Measurements from ENCODE around the gene POLR3K.

Gene POLR3K

DNA sequence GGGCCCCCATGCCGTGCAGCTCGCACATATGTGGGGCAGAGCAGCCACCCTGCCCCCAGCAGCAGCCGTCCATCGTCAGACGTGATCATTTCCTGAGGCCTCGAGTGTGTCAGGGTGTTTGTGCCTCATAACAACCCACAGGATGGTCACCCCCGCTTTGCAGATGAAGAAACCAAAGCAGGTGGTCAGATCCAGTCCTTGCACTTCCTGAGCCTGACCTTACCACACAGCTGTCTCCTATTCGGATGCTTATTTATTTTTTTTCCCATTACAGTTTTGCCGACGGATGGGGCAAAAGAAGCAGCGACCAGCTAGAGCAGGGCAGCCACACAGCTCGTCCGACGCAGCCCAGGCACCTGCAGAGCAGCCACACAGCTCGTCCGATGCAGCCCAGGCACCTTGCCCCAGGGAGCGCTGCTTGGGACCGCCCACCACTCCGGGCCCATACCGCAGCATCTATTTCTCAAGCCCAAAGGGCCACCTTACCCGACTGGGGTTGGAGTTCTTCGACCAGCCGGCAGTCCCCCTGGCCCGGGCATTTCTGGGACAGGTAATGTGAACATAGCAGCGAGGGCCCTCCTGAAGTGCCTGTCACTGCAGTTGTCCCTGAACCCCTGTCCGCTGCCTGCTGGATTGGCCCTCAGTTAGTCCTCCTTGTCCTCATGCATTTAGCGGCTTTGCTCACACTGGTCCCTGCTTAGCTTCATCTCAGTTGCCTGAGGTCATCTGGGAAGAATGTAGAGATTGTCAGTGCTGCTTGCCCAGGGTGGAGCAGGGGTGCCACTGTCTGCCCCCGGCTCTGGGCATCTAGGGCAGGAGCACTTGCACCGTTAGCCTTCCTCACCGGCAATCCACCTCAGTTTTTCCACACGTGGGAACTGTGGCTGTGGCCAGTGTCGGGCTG, 26.0 kb upstream of the POLR3K start:
- DNase-seq, result no peak

GRCh38 chr16:78444-79150, 25.2 kb upstream of the POLR3K start:
- DNase-seq, result peak in 2 of 56 donors; percentile 34 to 38

GRCh38 chr16:77807-78443, 24.5 kb upstream of the POLR3K start, which contains the start of gene MPG:
MPG (plus strand) TSS chr16:78225; CDS start chr16:78310, 85 bp downstream.
- peak in 54 of 56 donors; percentile 38 to 92 (median 74) for DNase-seq

DNA sequence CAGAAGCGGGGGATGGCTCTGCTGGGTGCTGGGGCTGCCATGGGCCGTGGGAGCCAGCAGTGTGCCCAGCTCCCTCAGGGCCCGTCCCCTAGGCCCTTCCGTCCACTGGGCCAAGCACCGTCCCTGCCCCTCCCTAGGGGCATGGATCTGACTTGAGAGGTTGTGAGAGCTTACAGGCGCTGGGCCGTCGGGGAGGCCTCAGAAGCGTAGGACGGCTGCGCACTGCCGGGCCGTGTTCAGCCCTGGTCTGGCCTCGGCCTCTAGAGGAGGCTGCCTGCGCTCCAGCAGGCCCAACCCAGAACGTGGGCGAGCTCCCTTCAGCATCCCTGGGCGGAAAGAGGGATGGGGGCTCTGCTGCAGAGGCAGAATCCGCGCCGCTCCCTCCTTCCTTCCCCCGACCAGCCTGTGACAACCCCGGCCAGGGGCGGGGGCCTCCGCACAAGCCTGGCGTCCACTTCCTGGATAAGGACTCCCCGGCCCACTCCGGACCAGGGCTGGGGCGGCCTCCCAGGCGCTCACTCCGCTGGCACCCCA, 23.9 kb upstream of the POLR3K start:
- DNase-seq, result peak in 12 of 56 donors; percentile 22 to 65 (median 48)

DNA sequence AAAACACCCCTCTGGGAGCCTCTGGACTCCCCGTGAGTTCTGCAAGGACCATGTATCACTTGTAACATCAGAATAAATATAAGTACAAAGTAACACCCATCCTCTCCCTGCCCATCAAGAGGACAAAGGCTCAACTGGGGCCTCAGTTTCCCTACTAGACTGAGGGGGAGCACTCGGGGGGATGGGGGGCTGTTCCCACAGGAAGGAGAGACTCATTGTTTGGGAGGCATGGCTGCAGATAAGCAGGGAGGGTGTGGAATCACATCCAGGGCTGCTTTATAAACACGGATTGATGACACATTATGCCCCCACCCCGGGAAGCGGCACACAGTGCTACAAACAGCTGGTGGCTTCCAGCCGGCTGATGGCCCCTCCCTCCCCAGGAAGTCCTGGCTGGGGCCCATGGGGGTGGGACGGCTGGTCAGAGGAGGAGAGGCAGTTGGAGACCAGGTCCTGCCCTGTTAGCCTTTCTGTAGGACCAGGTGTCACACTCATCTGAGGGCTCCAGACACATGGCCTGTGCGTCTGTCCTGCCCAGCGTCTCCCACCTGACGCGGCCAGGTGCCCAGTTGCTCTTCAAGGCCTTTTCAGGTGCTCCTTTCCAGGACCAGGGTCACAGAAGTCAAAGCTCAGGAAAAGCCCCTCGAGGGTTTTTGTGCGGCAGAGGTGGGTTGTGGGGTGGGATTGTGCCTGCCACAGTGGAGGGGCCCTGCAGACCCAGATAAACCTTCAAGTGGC, 23.3 kb upstream of the POLR3K start:
- DNase-seq, result peak in 11 of 56 donors; percentile 8 to 70 (median 26)

- DNase-seq, result peak in 3 of 56 donors; percentile 15 to 36 (median 18)
These were observed 22.4 kb upstream of the POLR3K start for GRCh38 chr16:75580-76501.

DNA sequence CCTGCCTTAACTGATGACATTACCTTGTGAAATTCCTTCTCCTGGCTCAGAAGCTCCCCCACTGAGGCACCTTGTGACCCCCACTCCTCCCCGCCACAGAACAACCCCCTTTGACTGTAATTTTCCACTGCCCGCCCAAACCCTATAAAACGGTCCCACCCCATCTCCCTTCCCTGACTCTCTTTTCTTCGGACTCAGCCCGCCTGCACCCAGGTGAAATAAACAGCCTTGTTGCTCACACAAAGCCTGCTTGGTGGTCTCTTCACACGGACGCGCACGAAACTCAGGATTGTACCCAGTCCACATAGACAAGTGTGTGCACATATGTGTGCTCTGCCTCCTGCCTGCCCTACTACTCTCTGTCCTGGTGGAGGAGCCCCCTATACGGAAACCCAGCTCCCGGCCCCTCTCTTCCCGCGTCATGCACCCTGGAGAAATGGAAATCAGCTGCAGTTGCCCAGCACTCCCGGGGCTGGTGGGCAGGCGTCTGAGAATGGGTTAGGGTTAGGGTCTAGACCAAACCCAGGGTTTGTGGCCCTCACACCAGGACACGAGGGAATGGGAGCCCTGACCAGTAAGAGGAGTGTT, 21.4 kb upstream of the POLR3K start:
- DNase-seq, result no peak

- DNase-seq, result peak in 8 of 56 donors; percentile 22 to 51 (median 27)
These were observed 20.8 kb upstream of the POLR3K start for GRCh38 chr16:74051-74746.

DNA sequence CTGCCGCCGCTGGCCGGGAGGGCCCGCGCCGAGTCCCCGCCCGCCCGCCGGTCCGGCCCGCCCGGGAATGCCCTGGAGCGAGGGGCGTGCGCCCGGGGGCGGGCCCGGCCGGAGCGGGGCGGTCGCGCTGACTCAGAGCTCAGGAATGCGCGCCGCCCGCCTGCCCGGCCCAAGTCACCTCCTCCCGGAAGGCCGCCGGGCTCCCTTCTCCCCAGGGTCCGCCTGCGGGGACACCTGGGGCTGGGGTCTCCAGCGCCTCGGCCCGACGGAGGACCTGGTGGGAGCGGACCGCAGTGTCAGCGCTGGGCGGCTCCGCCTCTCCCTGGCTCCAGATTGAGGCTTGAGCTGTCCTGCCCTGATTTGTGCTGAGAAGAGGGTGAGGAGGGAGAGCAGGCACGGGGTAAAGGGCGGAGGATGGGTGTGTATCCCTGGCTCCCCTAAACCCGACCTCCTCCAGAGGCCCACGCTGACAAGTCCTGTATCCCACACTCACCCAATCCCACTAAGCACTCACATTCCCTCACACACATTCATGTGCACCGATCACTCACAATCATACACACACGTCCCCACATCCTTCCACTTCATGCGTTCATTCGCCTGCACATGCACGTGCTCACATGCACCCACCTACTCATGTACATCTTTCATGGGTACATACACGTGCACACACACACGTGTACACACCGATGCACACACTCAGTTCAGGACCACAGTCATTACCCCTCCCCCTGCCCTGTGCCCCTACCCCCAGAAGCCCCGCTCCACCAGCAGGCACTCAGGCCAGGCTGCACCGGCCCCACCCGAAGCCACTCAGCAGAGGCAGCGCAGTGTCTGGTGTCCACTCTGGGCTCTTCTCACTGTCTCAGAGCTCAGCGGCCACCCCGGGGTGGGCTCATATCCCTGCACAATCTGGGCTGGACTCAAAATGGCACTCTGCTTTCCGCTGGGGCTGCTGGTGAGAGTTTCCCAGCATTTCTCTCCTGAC, 19.4 kb upstream of the POLR3K start, which contains the start of gene RHBDF1:
TSS of gene RHBDF1 (minus strand) at position 71 of the 988 bp plus-strand sequence. CDS start 7,616 bp downstream, outside the sequence.
- DNase-seq, result peak in 3 of 56 donors; percentile 7 to 69 (median 51)

GRCh38 chr16:71540-72401, 18.4 kb upstream of the POLR3K start:
- peak in 19 of 56 donors; percentile 18 to 68 (median 44) for DNase-seq

- no peak for DNase-seq
These were observed 17.8 kb upstream of the POLR3K start for GRCh38 chr16:71210-71539.

- no peak for DNase-seq
These were observed 15.8 kb upstream of the POLR3K start for GRCh38 chr16:69181-69580.

DNA sequence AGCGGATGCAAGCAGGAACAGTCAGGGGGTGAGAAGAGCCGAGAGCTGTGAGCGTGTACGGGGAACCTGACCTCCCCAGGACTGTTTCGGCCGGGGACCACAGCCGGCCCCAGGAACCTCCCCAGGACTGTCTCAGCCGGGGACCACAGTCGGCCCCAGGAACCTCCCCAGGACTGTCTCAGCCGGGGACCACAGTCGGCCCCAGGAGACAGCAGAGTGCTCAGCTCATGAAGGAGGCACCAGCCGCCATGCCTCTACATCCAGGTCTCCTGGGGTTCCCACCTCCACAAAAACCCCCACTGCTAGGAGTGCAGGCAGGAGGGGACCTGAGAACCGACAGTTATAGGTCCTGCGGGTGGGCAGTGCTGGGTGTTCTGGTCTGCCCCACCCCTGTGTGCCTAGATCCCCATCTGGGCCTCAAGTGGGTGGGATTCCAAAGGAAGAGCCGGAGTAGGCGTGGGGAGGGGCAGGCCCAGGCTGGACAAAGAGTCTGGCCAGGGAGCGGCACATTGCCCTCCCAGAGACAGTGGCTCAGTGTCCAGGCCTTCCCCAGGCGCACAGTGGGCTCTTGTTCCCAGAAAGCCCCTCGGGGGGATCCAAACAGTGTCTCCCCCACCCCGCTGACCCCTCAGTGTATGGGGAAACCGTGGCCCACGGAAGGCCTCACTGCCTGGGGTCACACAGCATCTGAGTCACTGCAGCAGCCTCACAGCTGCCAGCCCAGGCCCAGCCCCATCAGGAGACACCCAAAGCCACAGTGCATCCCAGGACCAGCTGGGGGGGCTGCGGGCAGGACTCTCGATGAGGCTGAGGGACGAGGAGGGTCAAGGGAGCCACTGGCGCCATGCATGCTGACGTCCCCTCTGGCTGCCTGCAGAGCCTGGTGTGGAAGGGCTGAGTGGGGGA, 14.7 kb upstream of the POLR3K start:
- peak in 21 of 56 donors; percentile 18 to 70 (median 47) for DNase-seq

GRCh38 chr16:67183-67791, 13.9 kb upstream of the POLR3K start:
- peak in 14 of 56 donors; percentile 13 to 55 (median 30) for DNase-seq
